HG02678 (cell line): ENCODE measurements around the gene CSNK2B.

Source experiments
- ATAC-seq: cut with Tn5 transposase; IDR thresholded peaks from one replicate; pipeline ENCODE4 v1.9.1; 2021; ENCODE audit warnings: mild to moderate bottlenecking, moderate library complexity; ENCODE audit not compliant: unreplicated experiment

CSNK2B gene

GRCh38 chr6:31636698-31637596 lies 28.9 kb upstream of the CSNK2B start:
- ATAC-seq = no peak

- no peak for ATAC-seq
These were observed 26.8 kb upstream of the CSNK2B start for GRCh38 chr6:31639043-31639442.

GRCh38 chr6:31639449-31639861 lies 26.4 kb upstream of the CSNK2B start:
- no peak for ATAC-seq

- no peak for ATAC-seq
These were observed 25.3 kb upstream of the CSNK2B start for GRCh38 chr6:31640612-31641011.

GRCh38 chr6:31641370-31641769 lies 24.5 kb upstream of the CSNK2B start:
- ATAC-seq = no peak

- no peak for ATAC-seq
These were observed 22.9 kb upstream of the CSNK2B start for GRCh38 chr6:31642798-31643570.

- no peak for ATAC-seq
These were observed 21.9 kb upstream of the CSNK2B start for GRCh38 chr6:31643818-31644454.

- ATAC-seq = no peak
These were observed 20.6 kb upstream of the CSNK2B start for GRCh38 chr6:31645325-31645724.

GRCh38 chr6:31651602-31652191 lies 14.2 kb upstream of the CSNK2B start:
- peak; percentile 25 for ATAC-seq

- peak; percentile 61 for ATAC-seq
These were observed 12.8 kb upstream of the CSNK2B start for GRCh38 chr6:31652925-31653724.

GRCh38 chr6:31654574-31655348 lies 11.1 kb upstream of the CSNK2B start:
- no peak for ATAC-seq

GRCh38 chr6:31655349-31656237 lies 10.3 kb upstream of the CSNK2B start, which contains the start of gene APOM:
Gene APOM, plus strand, starts transcription at chr6:31655894. Its CDS starts 73 bp downstream, at chr6:31655967.
- ATAC-seq = no peak

- ATAC-seq = no peak
These were observed 8.3 kb upstream of the CSNK2B start for GRCh38 chr6:31657406-31658157.

- no peak for ATAC-seq
These were observed 7.7 kb upstream of the CSNK2B start for GRCh38 chr6:31658158-31658688.

- no peak for ATAC-seq
These were observed 6.8 kb upstream of the CSNK2B start for GRCh38 chr6:31658983-31659648.

- ATAC-seq = no peak
These were observed 6.1 kb upstream of the CSNK2B start for GRCh38 chr6:31659649-31660380.
